Measurements from ENCODE around the gene TMEM151A. TPM values are rescaled to one million over a fixed set of nuclear protein-coding genes. Genes with fewer than 3 reads are reported as not detected.

TMEM151A gene
- total and polyA plus RNA-seq, 4 donors: 0.05 to 0.13 TPM; not detected in 2

- DNase-seq (ENCODE audit: low spot score): no peak
- no peaks in the 10 kb centered on the region for H3K9me3 ChIP-seq (ENCODE audit: control insufficient read depth in 4 of 4, low read length in 3 of 4)
- H3K27me3 ChIP-seq (ENCODE audit: control insufficient read depth in 4 of 4, insufficient read depth in 4 of 4, low read length in 3 of 4): peaks cover 0 to 5% (median 0%) of the 10 kb centered on the region in 4 donors
- H3K27ac ChIP-seq (ENCODE audit: low read depth in 1 of 2, low read length in 2 of 2): no peak overlapping the region
- TF ChIP-seq ZBTB33 (IDR thresholded peaks at IDR 0.05) (no peak), HNF4G (IDR thresholded peaks at IDR 0.05) (no peak), YY1 (IDR thresholded peaks at IDR 0.05) (no peak), JUND (IDR thresholded peaks at IDR 0.05) (no peak), EGR1 (IDR thresholded peaks at IDR 0.05; ENCODE audit: low read depth in 2 of 2) (no peak)
- H3K4me1 ChIP-seq (ENCODE audit: control insufficient read depth in 4 of 4, insufficient read depth in 4 of 4, low read length in 3 of 4): peaks cover 14 to 24% (median 18%) of the 10 kb centered on the region in 4 donors
- no peak overlapping the region for H3K4me3 ChIP-seq (ENCODE audit: low read depth in 1 of 3, low read length in 3 of 3)
- no peaks in the 10 kb centered on the region for H3K36me3 ChIP-seq (ENCODE audit: control insufficient read depth in 4 of 4, insufficient read depth in 3 of 4, low read depth in 1 of 4, low read length in 3 of 4)
- no peak overlapping the region for H3K9ac ChIP-seq (ENCODE audit: low read depth in 1 of 2, low read length in 2 of 2)
- 52% methylated on average over 17 of the region's 17 CpGs for WGBS
Measured at GRCh38 chr11:66292543-66293332, 1.0 kb downstream of the TMEM151A start.

DNA sequence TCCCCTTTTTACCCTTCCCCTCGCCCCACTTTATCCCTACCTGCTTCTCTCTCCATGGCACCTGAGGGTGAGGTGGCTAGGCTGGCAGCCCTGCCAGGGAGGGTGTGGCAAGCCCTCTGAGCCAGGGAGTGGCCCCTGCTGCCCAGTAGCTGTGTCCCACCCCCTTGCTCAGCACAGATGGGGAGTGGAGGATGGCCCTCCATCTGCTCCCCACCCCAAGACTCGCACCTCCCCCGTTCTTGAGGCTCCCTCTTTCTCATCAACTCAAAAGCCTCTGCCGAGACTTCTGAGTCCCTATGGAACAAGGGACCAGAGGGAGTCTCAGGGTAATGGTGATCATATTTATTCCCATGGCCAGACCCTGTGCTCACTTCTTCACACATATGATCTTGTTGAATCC is 1.7 kb downstream of the TMEM151A start:
- no peak overlapping the region for H3K4me3 ChIP-seq (ENCODE audit: low read depth in 1 of 3, low read length in 3 of 3)
- H3K36me3 ChIP-seq (ENCODE audit: control insufficient read depth in 4 of 4, insufficient read depth in 3 of 4, low read depth in 1 of 4, low read length in 3 of 4): no peaks in the 10 kb centered on the region
- DNase-seq (ENCODE audit: low spot score): no peak
- H3K27ac ChIP-seq (ENCODE audit: low read depth in 1 of 2, low read length in 2 of 2): no peak overlapping the region
- H3K9me3 ChIP-seq (ENCODE audit: control insufficient read depth in 4 of 4, low read length in 3 of 4): no peaks in the 10 kb centered on the region
- no peak overlapping the region for H3K9ac ChIP-seq (ENCODE audit: low read depth in 1 of 2, low read length in 2 of 2)
- peaks cover 9 to 18% (median 12%) of the 10 kb centered on the region in 4 donors for H3K4me1 ChIP-seq (ENCODE audit: control insufficient read depth in 4 of 4, insufficient read depth in 4 of 4, low read length in 3 of 4)
- no peak for TF ChIP-seq HNF4A (conservative IDR thresholded peaks at IDR 0.05)
- no peak for TF ChIP-seq NR2F2 (IDR thresholded peaks at IDR 0.05)
- TF ChIP-seq HNF4G (IDR thresholded peaks at IDR 0.05): no peak
- TF ChIP-seq GABPA (IDR thresholded peaks at IDR 0.05 in 1 of 2, conservative IDR thresholded peaks at IDR 0.05 in 1 of 2): no peak
- TF ChIP-seq FOXA1 (IDR thresholded peaks at IDR 0.05): no peak
- no peak for TF ChIP-seq REST (IDR thresholded peaks at IDR 0.05)
- TF ChIP-seq EGR1 (IDR thresholded peaks at IDR 0.05; ENCODE audit: low read depth in 2 of 2): no peak
- TF ChIP-seq JUND (IDR thresholded peaks at IDR 0.05): no peak
- TF ChIP-seq RAD21 (IDR thresholded peaks at IDR 0.05): no peak
- no peak for TF ChIP-seq TAF1 (conservative IDR thresholded peaks at IDR 0.05)
- TF ChIP-seq SP1 (IDR thresholded peaks at IDR 0.05): no peak
- peaks cover 0 to 5% (median 0%) of the 10 kb centered on the region in 4 donors for H3K27me3 ChIP-seq (ENCODE audit: control insufficient read depth in 4 of 4, insufficient read depth in 4 of 4, low read length in 3 of 4)
- 80% methylated on average over 4 of the region's 4 CpGs for WGBS

All from liver (tissue), 9 donors.